22Rv1 (cell line): Measurements from ENCODE around the gene LPIN2.

ENCODE experiments used
- CTCF ChIP-seq: fragments of 450-650 bp; IDR thresholded peaks from 2 replicates; pipeline ENCODE4 v1.5.1; 2017; ENCODE audit warnings: mild to moderate bottlenecking
- ZFX ChIP-seq: fragments of 450-650 bp; IDR thresholded peaks from 2 replicates; pipeline ENCODE4 v1.6.1; 2017; ENCODE audit warnings: antibody characterized with exemption, borderline replicate concordance

GRCh38 chr18:2984703-2985261 is 28.2 kb downstream of the LPIN2 start:
- no peak for TF ChIP-seq CTCF
- TF ChIP-seq ZFX = no peak
